ENCODE measurements around the gene ASTN2. TPM values are rescaled to one million over a fixed set of nuclear protein-coding genes. Genes with fewer than 3 reads are reported as not detected.
"Not testable (repeated sequence)": the region's sequence is repeated elsewhere in the genome, so short reads cannot be mapped to it uniquely, and the experiment has no call there.

Gene ASTN2
- total RNA-seq, 1 donor from 2014 or later = 12.2 TPM

DNA sequence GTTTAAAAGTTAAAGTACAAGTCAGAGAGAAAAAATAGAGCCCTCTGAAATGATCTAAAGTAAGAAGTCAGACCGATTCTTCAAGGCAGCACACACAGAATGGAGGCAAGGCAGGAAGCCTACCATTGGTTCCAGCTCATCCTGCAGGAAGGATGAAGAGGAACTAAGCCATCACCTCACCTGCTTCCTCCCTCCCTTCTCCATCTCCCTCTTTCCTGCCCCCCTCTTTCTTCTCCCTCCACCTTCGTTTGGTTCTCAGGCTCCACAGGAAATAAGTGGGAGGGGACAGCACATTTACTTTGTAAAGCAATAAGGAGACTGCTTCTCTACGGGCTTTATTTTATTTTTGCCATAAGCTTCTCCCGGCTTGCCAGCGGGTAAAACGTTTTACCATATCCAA, 514.3 kb downstream of the ASTN2 start:
- Histone ChIP-seq H3K36me3 (ENCODE audit: control insufficient read depth, insufficient read depth, low read length) (no peaks in the 10 kb centered on the region), H3K4me3 (ENCODE audit: low read depth, low read length) (no peak overlapping the region), H3K27me3 (ENCODE audit: control insufficient read depth, insufficient read depth, low read length) (no peaks in the 10 kb centered on the region)
- DNase-seq (ENCODE audit: low read depth) = no peak
- TF ChIP-seq, protein P1, sequence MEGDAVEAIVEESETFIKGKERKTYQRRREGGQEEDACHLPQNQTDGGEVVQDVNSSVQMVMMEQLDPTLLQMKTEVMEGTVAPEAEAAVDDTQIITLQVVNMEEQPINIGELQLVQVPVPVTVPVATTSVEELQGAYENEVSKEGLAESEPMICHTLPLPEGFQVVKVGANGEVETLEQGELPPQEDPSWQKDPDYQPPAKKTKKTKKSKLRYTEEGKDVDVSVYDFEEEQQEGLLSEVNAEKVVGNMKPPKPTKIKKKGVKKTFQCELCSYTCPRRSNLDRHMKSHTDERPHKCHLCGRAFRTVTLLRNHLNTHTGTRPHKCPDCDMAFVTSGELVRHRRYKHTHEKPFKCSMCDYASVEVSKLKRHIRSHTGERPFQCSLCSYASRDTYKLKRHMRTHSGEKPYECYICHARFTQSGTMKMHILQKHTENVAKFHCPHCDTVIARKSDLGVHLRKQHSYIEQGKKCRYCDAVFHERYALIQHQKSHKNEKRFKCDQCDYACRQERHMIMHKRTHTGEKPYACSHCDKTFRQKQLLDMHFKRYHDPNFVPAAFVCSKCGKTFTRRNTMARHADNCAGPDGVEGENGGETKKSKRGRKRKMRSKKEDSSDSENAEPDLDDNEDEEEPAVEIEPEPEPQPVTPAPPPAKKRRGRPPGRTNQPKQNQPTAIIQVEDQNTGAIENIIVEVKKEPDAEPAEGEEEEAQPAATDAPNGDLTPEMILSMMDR (IDR thresholded peaks at IDR 0.05; ENCODE audit: insufficient read depth, low read length, poor library complexity, severe bottlenecking) = no peak

- Histone ChIP-seq H3K36me3 (ENCODE audit: control insufficient read depth, insufficient read depth, low read length) (no peaks in the 10 kb centered on the region), H3K27me3 (ENCODE audit: control insufficient read depth, insufficient read depth, low read length) (no peaks in the 10 kb centered on the region), H3K4me3 (ENCODE audit: low read depth, low read length) (no peak overlapping the region)
- no peak for DNase-seq (ENCODE audit: low read depth)
- TF ChIP-seq, protein P1 (IDR thresholded peaks at IDR 0.05; ENCODE audit: insufficient read depth, low read length, poor library complexity, severe bottlenecking) = no peak
Measured at GRCh38 chr9:116900007-116900367, 514.9 kb downstream of the ASTN2 start.

DNA sequence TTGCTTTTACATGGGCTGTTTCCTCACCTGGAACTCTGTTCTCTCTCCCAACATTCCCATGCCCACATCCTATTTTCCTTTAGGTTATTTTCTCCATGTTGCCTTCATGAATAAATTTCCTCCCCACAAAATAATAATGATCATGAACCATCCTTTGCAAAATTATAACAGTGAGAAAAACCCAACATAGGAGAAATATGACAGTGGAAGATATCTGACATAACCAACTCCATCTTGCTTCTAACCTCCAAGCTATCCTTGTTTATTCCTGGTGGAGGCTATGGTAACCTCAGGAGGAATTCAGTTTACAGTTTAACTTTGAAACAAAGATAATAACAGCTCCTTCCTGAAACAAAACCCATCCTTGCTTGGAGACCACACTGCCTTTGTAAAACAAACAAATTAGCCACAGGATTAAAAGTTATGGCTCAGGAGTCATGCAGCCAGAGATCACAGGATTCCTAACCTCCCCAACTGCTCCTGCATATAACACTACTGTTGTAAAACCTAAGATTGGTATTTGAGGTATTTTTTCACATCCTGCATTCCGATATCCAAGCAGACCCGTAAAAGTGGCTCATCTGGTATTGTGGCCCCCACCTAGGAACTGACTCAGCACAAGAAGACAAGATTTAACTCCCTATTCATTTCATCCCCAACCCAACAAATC, 515.4 kb downstream of the ASTN2 start:
- peak; percentile 92 for DNase-seq (ENCODE audit: low read depth)
- TF ChIP-seq, protein P1 (IDR thresholded peaks at IDR 0.05; ENCODE audit: insufficient read depth, low read length, poor library complexity, severe bottlenecking) = no peak

DNA sequence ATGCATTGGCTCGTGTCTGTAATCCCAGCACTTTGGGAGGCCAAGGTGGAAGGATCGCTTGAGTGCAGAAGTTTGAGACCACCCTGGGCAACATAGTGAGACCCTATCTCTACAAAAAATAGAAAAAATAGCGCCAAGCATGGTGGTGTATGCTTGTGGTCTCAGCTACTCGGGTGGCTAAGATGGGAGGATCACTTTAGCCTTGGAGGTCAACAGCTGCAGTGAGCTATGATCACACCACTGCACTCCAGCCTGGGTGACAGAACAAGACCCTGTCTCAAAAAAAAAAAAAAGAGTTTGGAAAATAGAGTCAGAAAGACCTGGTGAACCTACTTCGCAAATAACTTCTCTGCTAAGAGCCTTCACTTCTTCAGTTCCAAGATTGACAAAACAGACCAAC, 516.7 kb downstream of the ASTN2 start:
- not testable (repeated sequence) for H3K36me3 ChIP-seq (ENCODE audit: control insufficient read depth, insufficient read depth, low read length); H3K27me3 ChIP-seq (ENCODE audit: control insufficient read depth, insufficient read depth, low read length); H3K4me3 ChIP-seq (ENCODE audit: low read depth, low read length); DNase-seq (ENCODE audit: low read depth)

More for the DNA sequence above, 515.4 kb downstream of the ASTN2 start:
- H3K27me3 ChIP-seq (ENCODE audit: control insufficient read depth, insufficient read depth, low read length) = no peaks in the 10 kb centered on the region
- no peaks in the 10 kb centered on the region for H3K36me3 ChIP-seq (ENCODE audit: control insufficient read depth, insufficient read depth, low read length)
- no peak overlapping the region for H3K4me3 ChIP-seq (ENCODE audit: low read depth, low read length)

DNA sequence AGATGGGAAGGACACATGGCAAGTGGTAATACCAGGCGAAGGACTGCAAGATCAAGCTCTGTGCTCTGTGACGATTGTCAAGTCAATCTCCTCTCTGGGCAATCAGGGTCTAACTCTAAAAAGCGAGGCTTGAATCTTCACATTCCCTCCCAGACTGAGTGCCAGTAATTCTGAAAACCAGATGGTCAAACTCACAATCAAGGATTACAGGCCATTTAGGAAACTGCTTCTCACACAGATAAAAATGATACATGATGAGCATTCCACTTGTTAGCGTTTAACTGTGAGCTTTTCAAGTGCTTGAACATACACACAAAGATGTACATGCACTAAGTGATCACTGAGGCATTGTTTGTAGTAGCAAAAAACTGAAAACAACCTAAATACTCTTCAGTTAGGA, 517.7 kb downstream of the ASTN2 start:
- H3K27me3 ChIP-seq (ENCODE audit: control insufficient read depth, insufficient read depth, low read length) = no peaks in the 10 kb centered on the region
- H3K36me3 ChIP-seq (ENCODE audit: control insufficient read depth, insufficient read depth, low read length) = no peaks in the 10 kb centered on the region
- H3K4me3 ChIP-seq (ENCODE audit: low read depth, low read length) = no peak overlapping the region
- no peak for DNase-seq (ENCODE audit: low read depth)
- TF ChIP-seq, protein P1 (IDR thresholded peaks at IDR 0.05; ENCODE audit: insufficient read depth, low read length, poor library complexity, severe bottlenecking) = no peak

DNA sequence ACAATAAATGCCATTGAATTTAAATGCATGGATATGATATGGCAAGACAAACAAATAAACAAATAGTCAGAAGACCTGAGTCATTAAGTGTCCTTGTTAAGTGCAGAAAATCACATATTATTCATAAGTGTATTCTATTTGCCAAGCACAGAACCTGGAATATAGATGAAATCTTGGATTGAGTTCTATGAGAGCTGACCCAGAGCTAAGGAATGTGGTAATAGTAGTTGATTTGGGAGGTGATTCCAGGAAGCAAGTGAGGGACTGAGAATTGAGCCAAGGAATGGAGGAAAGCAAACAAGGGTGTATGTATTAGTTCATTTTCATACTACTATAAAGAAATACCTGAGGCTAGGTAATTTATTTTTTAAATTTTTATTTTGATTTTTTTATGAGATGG, 518.9 kb downstream of the ASTN2 start:
- TF ChIP-seq, protein P1 (IDR thresholded peaks at IDR 0.05; ENCODE audit: insufficient read depth, low read length, poor library complexity, severe bottlenecking) = no peak

More for the DNA sequence above, 518.9 kb downstream of the ASTN2 start:
- Histone ChIP-seq H3K4me3 (ENCODE audit: low read depth, low read length) (no peak overlapping the region), H3K27me3 (ENCODE audit: control insufficient read depth, insufficient read depth, low read length) (no peaks in the 10 kb centered on the region), H3K36me3 (ENCODE audit: control insufficient read depth, insufficient read depth, low read length) (no peaks in the 10 kb centered on the region)
- DNase-seq (ENCODE audit: low read depth) = no peak
